ENCODE data around the gene NSL1.
"Not testable (repeated sequence)": the region's sequence is repeated elsewhere in the genome, so short reads cannot be mapped to it uniquely, and the experiment has no call there.

Gene NSL1

DNA sequence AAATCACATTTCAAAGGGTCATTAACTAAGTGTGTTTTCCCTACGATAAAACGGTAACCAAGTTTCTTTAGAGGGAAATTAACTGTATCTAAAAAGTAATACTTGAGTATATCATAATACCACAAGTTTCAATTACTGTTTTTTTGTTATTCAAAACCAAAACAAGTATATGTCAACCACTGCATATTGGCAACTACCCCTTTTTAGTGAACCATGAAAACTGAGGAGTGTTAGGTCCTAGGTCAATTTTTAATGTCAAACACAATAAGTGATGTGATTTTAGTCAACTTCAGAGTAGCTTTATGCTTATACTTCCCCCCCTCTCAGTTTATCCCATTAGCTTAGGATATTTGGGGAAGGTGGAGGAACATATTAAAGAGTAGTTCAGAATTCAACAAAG is 10.4 kb downstream of the NSL1 start:
- no peak for DNase-seq
- in situ Hi-C loops (cut with HindIII; ENCODE audit: low pct_ligation_motif_present, low sequenced_read_pairs): no loop called here
- TF ChIP-seq, protein P1, sequence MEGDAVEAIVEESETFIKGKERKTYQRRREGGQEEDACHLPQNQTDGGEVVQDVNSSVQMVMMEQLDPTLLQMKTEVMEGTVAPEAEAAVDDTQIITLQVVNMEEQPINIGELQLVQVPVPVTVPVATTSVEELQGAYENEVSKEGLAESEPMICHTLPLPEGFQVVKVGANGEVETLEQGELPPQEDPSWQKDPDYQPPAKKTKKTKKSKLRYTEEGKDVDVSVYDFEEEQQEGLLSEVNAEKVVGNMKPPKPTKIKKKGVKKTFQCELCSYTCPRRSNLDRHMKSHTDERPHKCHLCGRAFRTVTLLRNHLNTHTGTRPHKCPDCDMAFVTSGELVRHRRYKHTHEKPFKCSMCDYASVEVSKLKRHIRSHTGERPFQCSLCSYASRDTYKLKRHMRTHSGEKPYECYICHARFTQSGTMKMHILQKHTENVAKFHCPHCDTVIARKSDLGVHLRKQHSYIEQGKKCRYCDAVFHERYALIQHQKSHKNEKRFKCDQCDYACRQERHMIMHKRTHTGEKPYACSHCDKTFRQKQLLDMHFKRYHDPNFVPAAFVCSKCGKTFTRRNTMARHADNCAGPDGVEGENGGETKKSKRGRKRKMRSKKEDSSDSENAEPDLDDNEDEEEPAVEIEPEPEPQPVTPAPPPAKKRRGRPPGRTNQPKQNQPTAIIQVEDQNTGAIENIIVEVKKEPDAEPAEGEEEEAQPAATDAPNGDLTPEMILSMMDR (IDR thresholded peaks at IDR 0.05; ENCODE audit: low read depth, low read length, missing control alignments): no peak
- Histone ChIP-seq H3K27me3 (replicated peaks) (no peaks in the 10 kb centered on the region), H3K36me3 (replicated peaks) (peaks cover 3% of the 10 kb centered on the region), H3K4me3 (ENCODE audit: low read depth, low read length) (no peak overlapping the region), H3K27ac (no peak overlapping the region)

DNA sequence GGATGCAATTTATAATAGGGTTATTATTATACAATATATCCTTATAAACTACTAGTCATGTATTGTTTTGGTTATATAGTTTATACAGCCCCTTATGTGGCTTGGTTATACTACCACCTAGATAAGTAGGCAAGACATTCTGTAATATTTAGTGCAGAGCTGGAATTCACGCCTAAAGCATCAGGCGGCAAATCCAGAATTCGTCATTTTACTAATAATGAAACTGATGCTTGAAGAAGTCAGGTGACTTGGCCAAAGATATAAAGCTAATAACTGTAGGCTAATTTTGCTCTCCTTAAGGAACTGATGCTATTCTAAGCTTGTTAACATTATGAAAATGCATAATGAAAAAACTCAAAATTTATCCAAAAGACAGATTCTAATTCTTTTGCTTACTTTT is 10.8 kb downstream of the NSL1 start:
- in situ Hi-C loops (cut with HindIII; ENCODE audit: low pct_ligation_motif_present, low sequenced_read_pairs): no loop called here
- Histone ChIP-seq H3K4me3 (ENCODE audit: low read depth, low read length) (no peak overlapping the region), H3K27me3 (replicated peaks) (no peaks in the 10 kb centered on the region), H3K27ac (no peak overlapping the region), H3K36me3 (replicated peaks) (peaks cover 3% of the 10 kb centered on the region)
- DNase-seq: no peak
- TF ChIP-seq, protein P1 (IDR thresholded peaks at IDR 0.05; ENCODE audit: low read depth, low read length, missing control alignments): no peak

DNA sequence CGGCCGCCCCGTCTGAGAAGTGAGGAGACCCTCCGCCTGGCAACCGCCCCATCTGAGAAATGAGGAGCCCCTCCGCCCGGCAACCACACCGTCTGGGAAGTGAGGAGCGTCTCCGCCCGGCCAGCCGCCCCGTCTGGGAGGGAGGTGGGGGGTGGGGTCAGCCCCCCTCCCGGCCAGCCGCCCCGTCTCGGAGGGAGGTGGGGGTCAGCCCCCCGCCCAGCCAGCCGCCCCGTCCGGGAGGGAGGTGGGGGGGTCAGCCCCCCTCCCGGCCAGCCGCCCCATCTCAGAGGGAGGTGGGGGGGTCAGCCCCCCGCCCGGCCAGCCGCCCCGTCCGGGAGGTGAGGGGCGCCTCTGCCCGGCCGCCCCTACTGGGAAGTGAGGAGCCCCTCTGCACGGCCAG is 12.5 kb downstream of the NSL1 start:
- H3K4me3 ChIP-seq (ENCODE audit: low read depth, low read length); H3K36me3 ChIP-seq (replicated peaks); H3K27me3 ChIP-seq (replicated peaks); H3K27ac ChIP-seq; in situ Hi-C loops (cut with HindIII; ENCODE audit: low pct_ligation_motif_present, low sequenced_read_pairs); DNase-seq: not testable (repeated sequence)

DNA sequence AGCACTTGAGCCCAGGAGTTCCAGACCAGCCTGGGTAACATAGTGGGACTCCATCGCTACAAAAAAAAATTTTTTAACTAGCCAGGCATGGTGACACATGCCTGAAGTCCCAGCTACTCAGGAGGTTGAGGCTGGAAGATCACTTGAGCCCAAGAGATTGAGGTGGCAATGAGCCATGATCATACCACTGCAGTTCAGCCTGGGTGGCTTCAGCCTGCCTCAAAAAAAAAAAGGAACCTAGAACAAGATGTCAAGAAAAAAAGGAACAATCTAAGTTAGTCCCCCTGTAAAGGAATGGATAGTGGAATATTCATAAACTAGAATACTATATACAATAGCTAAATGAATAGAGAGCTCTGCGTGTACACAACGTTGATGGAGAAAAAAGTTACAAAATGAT is 14.4 kb downstream of the NSL1 start:
- TF ChIP-seq, protein P1 (IDR thresholded peaks at IDR 0.05; ENCODE audit: low read depth, low read length, missing control alignments): no peak
- no peaks in the 10 kb centered on the region for H3K27me3 ChIP-seq (replicated peaks)
- no peak for DNase-seq
- in situ Hi-C loops (cut with HindIII; ENCODE audit: low pct_ligation_motif_present, low sequenced_read_pairs): no loop called here
- H3K27ac ChIP-seq: no peak overlapping the region
- H3K4me3 ChIP-seq (ENCODE audit: low read depth, low read length): no peak overlapping the region
- H3K36me3 ChIP-seq (replicated peaks): peaks cover 3% of the 10 kb centered on the region

DNA sequence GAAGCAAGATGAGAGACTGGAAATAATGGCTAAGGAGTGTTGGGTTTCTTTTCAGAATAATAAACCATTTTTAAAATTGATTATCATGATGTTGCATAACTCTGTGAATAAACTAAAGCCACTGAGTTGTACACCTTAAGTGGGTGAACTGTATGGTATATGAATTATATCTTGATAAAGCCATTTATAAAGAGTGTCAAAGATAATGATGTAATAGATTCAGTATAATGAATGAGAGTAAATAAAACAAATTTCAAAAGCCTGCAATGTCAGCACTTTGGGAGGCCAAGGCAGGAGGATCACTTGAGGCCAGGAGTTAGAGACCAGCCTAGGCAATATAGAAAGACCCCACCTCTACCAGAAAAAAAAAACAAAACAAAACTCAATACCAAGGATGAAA is 16.3 kb downstream of the NSL1 start:
- H3K4me3 ChIP-seq (ENCODE audit: low read depth, low read length): no peak overlapping the region
- no peaks in the 10 kb centered on the region for H3K36me3 ChIP-seq (replicated peaks)
- no peaks in the 10 kb centered on the region for H3K27me3 ChIP-seq (replicated peaks)
- no peak overlapping the region for H3K27ac ChIP-seq
- DNase-seq: no peak
- TF ChIP-seq, protein P1 (IDR thresholded peaks at IDR 0.05; ENCODE audit: low read depth, low read length, missing control alignments): no peak
- in situ Hi-C loops (cut with HindIII; ENCODE audit: low pct_ligation_motif_present, low sequenced_read_pairs): no loop called here

DNA sequence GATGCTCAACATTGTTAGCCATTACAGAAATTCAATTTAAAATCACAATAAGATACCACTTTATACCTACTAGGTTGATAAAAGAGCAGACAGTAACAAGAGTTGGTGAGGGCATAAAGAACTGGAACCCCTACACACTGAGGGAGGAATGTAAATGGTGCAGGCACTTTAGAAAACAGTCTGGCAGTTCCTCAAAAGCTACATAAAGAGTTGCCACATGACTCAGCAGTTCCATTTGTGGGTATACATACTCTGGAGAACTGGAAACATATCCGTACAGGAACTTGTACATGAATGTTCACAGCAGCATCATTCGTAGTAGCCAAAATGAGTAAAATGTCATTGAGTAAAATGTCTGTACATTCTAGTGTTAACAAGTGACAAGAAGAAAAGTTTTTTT is 17.0 kb downstream of the NSL1 start:
- Histone ChIP-seq H3K27ac (no peak overlapping the region), H3K36me3 (replicated peaks) (no peaks in the 10 kb centered on the region), H3K27me3 (replicated peaks) (no peaks in the 10 kb centered on the region), H3K4me3 (ENCODE audit: low read depth, low read length) (no peak overlapping the region)
- TF ChIP-seq, protein P1 (IDR thresholded peaks at IDR 0.05; ENCODE audit: low read depth, low read length, missing control alignments): no peak
- peak; percentile 34 for DNase-seq
- in situ Hi-C loops (cut with HindIII; ENCODE audit: low pct_ligation_motif_present, low sequenced_read_pairs): no loop called here
